Activated naive CD8-positive, alpha-beta T cell (primary cell): ENCODE data around the gene EYA3.
A peak's percentile ranks its signal among the peaks of the same experiment; 100 is the strongest.
"Not testable (repeated sequence)": the region's sequence is repeated elsewhere in the genome, so short reads cannot be mapped to it uniquely, and the experiment has no call there.

Source experiments
- H3K27ac Mint-ChIP-seq: one replicate; pipeline ENCODE4 v1.8.0; 2021; ENCODE audit warnings: mixed read lengths
- H3K27me3 Mint-ChIP-seq: one replicate; pipeline ENCODE4 v1.8.0; 2021; ENCODE audit warnings: mixed read lengths
- H3K36me3 Mint-ChIP-seq: one replicate; pipeline ENCODE4 v1.8.0; 2021; ENCODE audit warnings: mixed read lengths
- H3K4me1 Mint-ChIP-seq: one replicate; pipeline ENCODE4 v1.8.0; 2021; ENCODE audit warnings: low read depth, mixed read lengths
- H3K4me3 Mint-ChIP-seq: one replicate; pipeline ENCODE4 v1.8.0; 2021; ENCODE audit warnings: mild to moderate bottlenecking, mixed read lengths
- H3K9me3 Mint-ChIP-seq: one replicate; pipeline ENCODE4 v1.8.0; 2021; ENCODE audit warnings: low read depth, mixed read lengths

EYA3 gene

DNA sequence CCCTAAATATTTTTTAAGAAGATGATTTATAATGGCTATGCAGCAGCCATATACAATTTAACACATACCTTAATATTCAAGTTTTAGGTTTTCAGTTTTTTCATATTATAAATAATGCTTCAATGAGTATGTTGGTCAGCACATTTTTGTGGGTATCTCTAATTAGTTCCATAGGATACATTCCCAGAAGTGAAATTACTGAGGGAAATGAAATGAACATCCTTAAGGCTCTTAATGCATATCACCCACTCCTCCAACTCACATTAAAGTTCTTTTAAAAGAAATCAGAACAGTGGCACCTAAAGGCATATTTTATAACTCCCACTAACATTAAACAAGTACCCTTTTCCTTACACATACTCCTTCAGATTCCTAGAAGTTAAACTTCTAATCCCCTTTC is 56.1 kb downstream of the EYA3 start:
- no peak overlapping the region for H3K27ac Mint-ChIP-seq
- peaks cover 3% of the 10 kb centered on the region for H3K36me3 Mint-ChIP-seq
- H3K4me1 Mint-ChIP-seq, result peaks cover 4% of the 10 kb centered on the region
- no peaks in the 10 kb centered on the region for H3K27me3 Mint-ChIP-seq
- no peak overlapping the region for H3K4me3 Mint-ChIP-seq
- no peaks in the 10 kb centered on the region for H3K9me3 Mint-ChIP-seq

DNA sequence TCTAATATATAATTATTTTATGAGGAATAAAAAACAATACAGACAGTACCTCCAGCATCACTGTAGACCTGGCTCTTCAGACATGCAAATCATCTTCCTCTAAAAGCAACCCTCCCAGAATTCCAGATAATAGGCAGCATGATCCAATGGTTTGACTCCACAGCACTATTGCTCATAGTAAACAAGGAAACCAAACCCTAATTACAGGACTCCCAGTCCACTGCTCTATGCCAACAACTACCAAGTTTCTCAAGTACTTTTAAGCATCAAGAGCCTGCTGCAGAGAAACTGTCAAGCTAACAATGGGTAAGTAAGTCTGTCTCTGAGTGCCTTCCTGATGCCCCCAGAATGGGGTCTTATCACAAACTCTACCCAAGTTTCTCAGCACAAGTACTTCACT is 57.2 kb downstream of the EYA3 start:
- Mint-ChIP-seq H3K9me3 (no peaks in the 10 kb centered on the region), H3K4me1 (peaks cover 4% of the 10 kb centered on the region), H3K27me3 (no peaks in the 10 kb centered on the region), H3K36me3 (peaks cover 3% of the 10 kb centered on the region), H3K4me3 (no peak overlapping the region), H3K27ac (no peak overlapping the region)

GRCh38 chr1:28028873-28029654 is 59.3 kb downstream of the EYA3 start:
- peaks cover 4% of the 10 kb centered on the region for H3K4me1 Mint-ChIP-seq
- H3K9me3 Mint-ChIP-seq, result no peaks in the 10 kb centered on the region
- H3K27ac Mint-ChIP-seq, result no peak overlapping the region
- no peak overlapping the region for H3K4me3 Mint-ChIP-seq
- no peaks in the 10 kb centered on the region for H3K27me3 Mint-ChIP-seq
- no peaks in the 10 kb centered on the region for H3K36me3 Mint-ChIP-seq

GRCh38 chr1:28027660-28028059 is 60.8 kb downstream of the EYA3 start:
- Mint-ChIP-seq H3K36me3 (no peaks in the 10 kb centered on the region), H3K27ac (no peak overlapping the region), H3K4me3 (no peak overlapping the region), H3K9me3 (no peaks in the 10 kb centered on the region), H3K4me1 (peaks cover 4% of the 10 kb centered on the region), H3K27me3 (no peaks in the 10 kb centered on the region)

DNA sequence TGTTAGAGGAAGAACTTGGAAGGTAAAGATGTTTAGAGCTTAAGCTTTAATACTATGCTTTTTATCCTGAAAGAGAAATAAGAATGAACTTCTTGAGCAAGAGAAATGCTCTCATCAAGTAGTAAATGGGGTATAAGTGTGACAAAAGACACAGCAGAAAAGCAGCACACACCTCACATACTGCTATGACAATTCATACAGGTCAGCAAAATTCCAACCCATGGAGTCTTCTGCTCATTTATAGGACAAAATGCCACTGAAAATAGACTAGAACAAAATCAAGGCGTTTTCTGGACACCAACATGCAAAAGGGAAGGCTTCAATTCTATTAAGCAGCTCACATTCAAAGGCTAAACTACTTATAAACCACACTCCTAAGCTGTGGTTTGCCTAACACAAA is 61.2 kb downstream of the EYA3 start:
- Mint-ChIP-seq H3K4me3 (no peak overlapping the region), H3K27ac (no peak overlapping the region), H3K9me3 (no peaks in the 10 kb centered on the region), H3K27me3 (no peaks in the 10 kb centered on the region), H3K4me1 (peaks cover 4% of the 10 kb centered on the region), H3K36me3 (no peaks in the 10 kb centered on the region)

DNA sequence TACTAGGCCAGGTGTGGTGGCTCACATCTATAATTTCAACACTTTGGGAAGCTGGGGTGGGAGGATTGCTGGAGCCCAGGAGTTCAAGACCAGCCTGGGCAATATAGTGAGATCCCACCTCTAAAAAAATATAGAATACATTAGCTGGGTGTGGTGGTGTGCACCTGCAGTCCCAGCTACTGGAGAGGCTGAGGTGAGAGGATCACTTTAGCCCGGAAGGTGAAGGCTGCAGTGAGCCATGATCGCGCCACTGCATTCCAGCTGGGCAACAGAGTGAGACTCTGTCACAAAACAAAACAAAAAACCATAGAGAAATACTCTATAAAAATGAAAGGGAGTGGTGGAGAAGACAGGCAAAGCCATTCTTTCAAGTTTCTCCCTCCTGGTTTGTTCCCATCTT is 62.1 kb downstream of the EYA3 start:
- Mint-ChIP-seq H3K4me3 (no peak overlapping the region), H3K9me3 (no peaks in the 10 kb centered on the region), H3K27me3 (no peaks in the 10 kb centered on the region), H3K36me3 (peaks cover under 1% of the 10 kb centered on the region), H3K27ac (no peak overlapping the region), H3K4me1 (peaks cover 4% of the 10 kb centered on the region)

GRCh38 chr1:28021064-28021463 is 67.3 kb downstream of the EYA3 start:
- H3K36me3 Mint-ChIP-seq, result peaks cover 16% of the 10 kb centered on the region
- peaks cover 4% of the 10 kb centered on the region for H3K4me1 Mint-ChIP-seq
- H3K27ac Mint-ChIP-seq, result no peak overlapping the region
- no peaks in the 10 kb centered on the region for H3K9me3 Mint-ChIP-seq
- H3K27me3 Mint-ChIP-seq, result no peaks in the 10 kb centered on the region
- no peak overlapping the region for H3K4me3 Mint-ChIP-seq

- Mint-ChIP-seq H3K4me1 (no peaks in the 10 kb centered on the region), H3K27ac (no peak overlapping the region), H3K4me3 (no peak overlapping the region), H3K9me3 (no peaks in the 10 kb centered on the region), H3K27me3 (no peaks in the 10 kb centered on the region), H3K36me3 (peaks cover 11% of the 10 kb centered on the region)
Observed at GRCh38 chr1:28010969-28011368, 77.4 kb downstream of the EYA3 start.

- not testable (repeated sequence) for H3K27me3 Mint-ChIP-seq, H3K27ac Mint-ChIP-seq, H3K4me3 Mint-ChIP-seq, H3K36me3 Mint-ChIP-seq, H3K4me1 Mint-ChIP-seq, H3K9me3 Mint-ChIP-seq
Observed at GRCh38 chr1:28003117-28003516, 85.3 kb downstream of the EYA3 start.

DNA sequence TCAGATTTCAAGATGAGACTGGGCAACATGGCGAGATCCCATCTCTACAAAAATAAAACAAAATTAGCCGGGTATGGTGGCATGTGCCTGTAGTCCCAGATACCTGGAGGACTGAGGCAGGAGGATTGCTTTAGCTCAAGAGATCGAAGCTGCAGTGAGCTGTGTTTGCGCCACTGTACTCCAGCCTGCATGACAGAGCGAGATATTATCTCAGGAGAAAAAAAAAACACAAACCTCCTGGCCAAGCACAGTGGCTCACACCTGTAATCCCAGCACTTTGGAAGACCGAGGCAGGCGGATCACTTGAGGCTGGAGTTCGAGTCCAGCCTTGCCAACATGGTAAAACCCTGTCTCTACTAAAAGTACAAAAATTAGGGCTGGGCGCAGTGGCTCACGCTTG is 85.8 kb downstream of the EYA3 start:
- H3K27ac Mint-ChIP-seq, result no peak overlapping the region
- H3K4me3 Mint-ChIP-seq, result no peak overlapping the region
- H3K9me3 Mint-ChIP-seq, result no peaks in the 10 kb centered on the region
- H3K27me3 Mint-ChIP-seq, result no peaks in the 10 kb centered on the region
- peaks cover 8% of the 10 kb centered on the region for H3K36me3 Mint-ChIP-seq
- H3K4me1 Mint-ChIP-seq, result no peaks in the 10 kb centered on the region

GRCh38 chr1:27999055-27999454 is 89.4 kb downstream of the EYA3 start:
- Mint-ChIP-seq H3K9me3 (no peaks in the 10 kb centered on the region), H3K36me3 (peaks cover 7% of the 10 kb centered on the region), H3K4me3 (no peak overlapping the region), H3K27ac (no peak overlapping the region), H3K4me1 (peaks cover 1% of the 10 kb centered on the region), H3K27me3 (no peaks in the 10 kb centered on the region)

- Mint-ChIP-seq H3K4me1 (peaks cover 28% of the 10 kb centered on the region), H3K36me3 (peaks cover 19% of the 10 kb centered on the region)
- H3K27me3 Mint-ChIP-seq, H3K4me3 Mint-ChIP-seq, H3K9me3 Mint-ChIP-seq, H3K27ac Mint-ChIP-seq: not testable (repeated sequence)
Observed at GRCh38 chr1:27994526-27994925, 93.9 kb downstream of the EYA3 start.

GRCh38 chr1:27994060-27994459 is 94.3 kb downstream of the EYA3 start:
- no peaks in the 10 kb centered on the region for H3K27me3 Mint-ChIP-seq
- H3K27ac Mint-ChIP-seq, result peak overlapping the region; percentile 61
- H3K36me3 Mint-ChIP-seq, result peaks cover 20% of the 10 kb centered on the region
- no peaks in the 10 kb centered on the region for H3K9me3 Mint-ChIP-seq
- H3K4me3 Mint-ChIP-seq, result no peak overlapping the region
- H3K4me1 Mint-ChIP-seq, result peaks cover 28% of the 10 kb centered on the region

GRCh38 chr1:27993241-27993640 is 95.2 kb downstream of the EYA3 start:
- H3K9me3 Mint-ChIP-seq, result no peaks in the 10 kb centered on the region
- H3K27ac Mint-ChIP-seq, result peak overlapping the region; percentile 75
- H3K27me3 Mint-ChIP-seq, result no peaks in the 10 kb centered on the region
- H3K4me3 Mint-ChIP-seq, result no peak overlapping the region
- peaks cover 28% of the 10 kb centered on the region for H3K4me1 Mint-ChIP-seq
- H3K36me3 Mint-ChIP-seq, result peaks cover 20% of the 10 kb centered on the region

GRCh38 chr1:27992276-27992675 is 96.1 kb downstream of the EYA3 start:
- Mint-ChIP-seq H3K9me3 (no peaks in the 10 kb centered on the region), H3K4me3 (peak overlapping the region; percentile 30), H3K27me3 (no peaks in the 10 kb centered on the region), H3K36me3 (peaks cover 20% of the 10 kb centered on the region), H3K4me1 (peaks cover 28% of the 10 kb centered on the region), H3K27ac (peak overlapping the region; percentile 88)

DNA sequence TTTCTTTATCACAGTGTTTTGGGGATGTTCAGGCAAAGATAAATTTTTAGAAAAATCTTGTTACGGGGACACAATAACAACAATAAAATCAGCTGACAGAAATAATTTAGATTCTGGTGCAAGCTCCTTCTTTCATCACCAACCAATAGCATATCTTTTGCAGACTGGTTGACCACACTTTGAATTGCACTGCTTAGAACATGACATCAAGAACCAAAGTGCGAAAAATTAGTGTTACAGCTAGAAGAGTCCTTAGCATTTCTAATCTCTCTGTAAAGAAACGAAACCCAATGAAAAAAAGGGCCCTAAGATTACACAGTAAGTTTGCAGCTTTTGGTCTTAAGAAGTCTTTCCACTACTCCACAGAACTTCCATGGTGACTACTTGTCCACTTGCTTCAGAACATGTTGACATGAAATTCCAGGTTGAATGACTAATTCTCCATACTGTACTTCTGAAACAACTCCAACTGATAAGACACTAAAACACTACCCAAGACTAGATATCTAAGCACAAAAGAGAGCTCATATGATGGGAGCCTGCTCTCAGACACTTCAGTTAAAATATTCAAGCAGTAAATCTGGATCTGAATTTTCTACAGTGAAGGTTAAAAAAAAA is 97.4 kb downstream of the EYA3 start:
- Mint-ChIP-seq H3K4me3 (no peak overlapping the region), H3K27me3 (no peaks in the 10 kb centered on the region), H3K27ac (no peak overlapping the region), H3K36me3 (peaks cover 24% of the 10 kb centered on the region), H3K9me3 (no peaks in the 10 kb centered on the region), H3K4me1 (peaks cover 27% of the 10 kb centered on the region)
